ENCODE data around the gene ACSM6.

ACSM6 gene

GRCh38 chr10:95187617-95188016, 6.4 kb upstream of the ACSM6 start:
- H3K9ac ChIP-seq (ENCODE audit: low read length), result no peak overlapping the region
- no peak for DNase-seq

DNA sequence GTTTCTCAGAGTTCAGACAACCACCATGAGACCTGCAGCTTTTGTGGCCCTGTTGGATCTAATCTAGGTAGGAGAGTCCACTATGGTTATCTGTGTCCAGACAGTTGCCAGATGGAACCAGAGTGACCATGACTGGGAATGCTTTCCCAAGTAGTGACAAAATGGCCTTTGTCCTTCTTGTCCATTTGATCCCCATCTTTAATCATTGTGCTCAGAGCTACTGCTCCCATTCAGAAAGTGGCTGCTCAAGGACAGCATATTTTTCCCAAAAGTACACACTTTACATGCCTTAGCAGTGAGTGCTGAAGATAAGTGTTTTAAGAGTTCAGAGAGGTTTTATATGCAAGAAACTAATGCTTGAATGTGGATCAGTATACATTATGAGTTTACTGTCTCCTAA, 5.4 kb upstream of the ACSM6 start:
- DNase-seq, result no peak
- Histone ChIP-seq H3K4me1 (ENCODE audit: low read length) (no peaks in the 10 kb centered on the region), H3K9me2 (replicated peaks; ENCODE audit: insufficient read depth, low read length) (no peaks in the 10 kb centered on the region), H3K9me3 (replicated peaks; ENCODE audit: insufficient read depth, low read length) (no peaks in the 10 kb centered on the region), H3K79me2 (ENCODE audit: low read length) (no peaks in the 10 kb centered on the region), H3K4me2 (ENCODE audit: low read depth, low read length) (no peak overlapping the region), H3F3A (ENCODE audit: insufficient read depth, low read length) (no peaks in the 10 kb centered on the region), H3K36me3 (replicated peaks; ENCODE audit: insufficient read depth, low read length) (no peaks in the 10 kb centered on the region), H3K27ac (ENCODE audit: low read length) (no peak overlapping the region), H3K4me3 (ENCODE audit: low read length) (no peak overlapping the region), H2AFZ (ENCODE audit: low read length) (no peak overlapping the region), H3K27me3 (replicated peaks; ENCODE audit: insufficient read depth, low read length) (no peaks in the 10 kb centered on the region), H4K20me1 (ENCODE audit: insufficient read depth, low read length) (no peaks in the 10 kb centered on the region), H3K9ac (ENCODE audit: low read length) (no peak overlapping the region)
- TF ChIP-seq, protein P1, sequence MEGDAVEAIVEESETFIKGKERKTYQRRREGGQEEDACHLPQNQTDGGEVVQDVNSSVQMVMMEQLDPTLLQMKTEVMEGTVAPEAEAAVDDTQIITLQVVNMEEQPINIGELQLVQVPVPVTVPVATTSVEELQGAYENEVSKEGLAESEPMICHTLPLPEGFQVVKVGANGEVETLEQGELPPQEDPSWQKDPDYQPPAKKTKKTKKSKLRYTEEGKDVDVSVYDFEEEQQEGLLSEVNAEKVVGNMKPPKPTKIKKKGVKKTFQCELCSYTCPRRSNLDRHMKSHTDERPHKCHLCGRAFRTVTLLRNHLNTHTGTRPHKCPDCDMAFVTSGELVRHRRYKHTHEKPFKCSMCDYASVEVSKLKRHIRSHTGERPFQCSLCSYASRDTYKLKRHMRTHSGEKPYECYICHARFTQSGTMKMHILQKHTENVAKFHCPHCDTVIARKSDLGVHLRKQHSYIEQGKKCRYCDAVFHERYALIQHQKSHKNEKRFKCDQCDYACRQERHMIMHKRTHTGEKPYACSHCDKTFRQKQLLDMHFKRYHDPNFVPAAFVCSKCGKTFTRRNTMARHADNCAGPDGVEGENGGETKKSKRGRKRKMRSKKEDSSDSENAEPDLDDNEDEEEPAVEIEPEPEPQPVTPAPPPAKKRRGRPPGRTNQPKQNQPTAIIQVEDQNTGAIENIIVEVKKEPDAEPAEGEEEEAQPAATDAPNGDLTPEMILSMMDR (IDR thresholded peaks at IDR 0.05; ENCODE audit: low read length), result no peak
- no peak for TF ChIP-seq EZH2phosphoT487 (IDR thresholded peaks at IDR 0.05; ENCODE audit: low read length)
- TF ChIP-seq EZH2 (optimal IDR thresholded peaks at IDR 0.05; ENCODE audit: low read depth, low read length), result no peak

More at GRCh38 chr10:95187617-95188016, 6.4 kb upstream of the ACSM6 start:
- H4K20me1 ChIP-seq (ENCODE audit: insufficient read depth, low read length), result no peaks in the 10 kb centered on the region
- no peaks in the 10 kb centered on the region for H3K79me2 ChIP-seq (ENCODE audit: low read length)
- no peak overlapping the region for H3K27ac ChIP-seq (ENCODE audit: low read length)
- H3K9me3 ChIP-seq (replicated peaks; ENCODE audit: insufficient read depth, low read length), result no peaks in the 10 kb centered on the region
- TF ChIP-seq, protein P1 (IDR thresholded peaks at IDR 0.05; ENCODE audit: low read length), result no peak
- TF ChIP-seq EZH2phosphoT487 (IDR thresholded peaks at IDR 0.05; ENCODE audit: low read length) (no peak), EZH2 (optimal IDR thresholded peaks at IDR 0.05; ENCODE audit: low read depth, low read length) (no peak)
- no peaks in the 10 kb centered on the region for H3K36me3 ChIP-seq (replicated peaks; ENCODE audit: insufficient read depth, low read length)
- H3F3A ChIP-seq (ENCODE audit: insufficient read depth, low read length), result no peaks in the 10 kb centered on the region
- H2AFZ ChIP-seq (ENCODE audit: low read length), result no peak overlapping the region
- no peak overlapping the region for H3K4me2 ChIP-seq (ENCODE audit: low read depth, low read length)
- H3K4me1 ChIP-seq (ENCODE audit: low read length), result no peaks in the 10 kb centered on the region
- no peaks in the 10 kb centered on the region for H3K27me3 ChIP-seq (replicated peaks; ENCODE audit: insufficient read depth, low read length)
- H3K4me3 ChIP-seq (ENCODE audit: low read length), result no peak overlapping the region
- H3K9me2 ChIP-seq (replicated peaks; ENCODE audit: insufficient read depth, low read length), result no peaks in the 10 kb centered on the region

GRCh38 chr10:95196046-95196445, 2.0 kb downstream of the ACSM6 start:
- no peaks in the 10 kb centered on the region for H3K9me3 ChIP-seq (replicated peaks; ENCODE audit: insufficient read depth, low read length)
- H3F3A ChIP-seq (ENCODE audit: insufficient read depth, low read length), result no peaks in the 10 kb centered on the region
- no peak for DNase-seq
- TF ChIP-seq EZH2 (optimal IDR thresholded peaks at IDR 0.05; ENCODE audit: low read depth, low read length) (no peak), EZH2phosphoT487 (IDR thresholded peaks at IDR 0.05; ENCODE audit: low read length) (no peak)
- TF ChIP-seq, protein P1 (IDR thresholded peaks at IDR 0.05; ENCODE audit: low read length), result no peak
- no peak overlapping the region for H3K4me2 ChIP-seq (ENCODE audit: low read depth, low read length)
- no peaks in the 10 kb centered on the region for H3K79me2 ChIP-seq (ENCODE audit: low read length)
- no peak overlapping the region for H3K9ac ChIP-seq (ENCODE audit: low read length)
- H3K9me2 ChIP-seq (replicated peaks; ENCODE audit: insufficient read depth, low read length), result no peaks in the 10 kb centered on the region
- H3K36me3 ChIP-seq (replicated peaks; ENCODE audit: insufficient read depth, low read length), result no peaks in the 10 kb centered on the region
- H3K27ac ChIP-seq (ENCODE audit: low read length), result no peak overlapping the region
- H4K20me1 ChIP-seq (ENCODE audit: insufficient read depth, low read length), result no peaks in the 10 kb centered on the region
- H3K4me3 ChIP-seq (ENCODE audit: low read length), result no peak overlapping the region
- H3K4me1 ChIP-seq (ENCODE audit: low read length), result no peaks in the 10 kb centered on the region
- no peak overlapping the region for H2AFZ ChIP-seq (ENCODE audit: low read length)
- H3K27me3 ChIP-seq (replicated peaks; ENCODE audit: insufficient read depth, low read length), result no peaks in the 10 kb centered on the region
